Middle frontal gyrus (tissue), 1 donor: ENCODE measurements around the gene C2orf81.
A peak's percentile ranks its signal among the peaks of the same experiment; 100 is the strongest.
"Not testable (repeated sequence)": the region's sequence is repeated elsewhere in the genome, so short reads cannot be mapped to it uniquely, and the experiment has no call there.

Experiments used
- DNase-seq: peaks from one replicate; pipeline ENCODE4 v3.0.0-alpha.2; 2015; ENCODE audit warnings: low spot score; ENCODE audit errors: extremely low spot score

The C2orf81 gene

GRCh38 chr2:74421221-74421870 is at the start of gene C2orf81, which contains the start of gene WDR54:
Gene C2orf81, minus strand, starts transcription at chr2:74421619. Its CDS starts 59 bp downstream, at chr2:74421560.
Gene WDR54, plus strand, starts transcription at chr2:74421730. Its CDS starts 424 bp downstream, at chr2:74422154.
- DNase-seq: peak; percentile 79

GRCh38 chr2:74470742-74471141 is 49.3 kb upstream of the C2orf81 start:
- DNase-seq: not testable (repeated sequence)

- no peak for DNase-seq
Measured at GRCh38 chr2:74464406-74464805, 43.0 kb upstream of the C2orf81 start.

- DNase-seq: no peak
Measured at GRCh38 chr2:74462786-74463105, 41.3 kb upstream of the C2orf81 start.

GRCh38 chr2:74462054-74462785 is 40.8 kb upstream of the C2orf81 start:
- no peak for DNase-seq

- DNase-seq: no peak
Measured at GRCh38 chr2:74461187-74462053, 40.0 kb upstream of the C2orf81 start.

GRCh38 chr2:74460187-74460586 is 38.8 kb upstream of the C2orf81 start:
- not testable (repeated sequence) for DNase-seq

GRCh38 chr2:74459503-74460118 is 38.2 kb upstream of the C2orf81 start:
- DNase-seq: not testable (repeated sequence)

GRCh38 chr2:74458938-74459363 is 37.5 kb upstream of the C2orf81 start:
- DNase-seq: no peak

- peak; percentile 99 for DNase-seq
Measured at GRCh38 chr2:74458132-74458937, 36.9 kb upstream of the C2orf81 start, which contains the start of gene WBP1. Gene WBP1, plus strand, starts transcription at chr2:74458438. Its CDS starts 165 bp downstream, at chr2:74458603.

- no peak for DNase-seq
Measured at GRCh38 chr2:74457549-74458131, 36.2 kb upstream of the C2orf81 start.

- DNase-seq: peak; percentile 30
Measured at GRCh38 chr2:74457129-74457548, 35.7 kb upstream of the C2orf81 start.

- DNase-seq: peak; percentile 94
Measured at GRCh38 chr2:74454654-74455511, 33.5 kb upstream of the C2orf81 start, which contains the start of gene INO80B. Gene INO80B, plus strand, starts transcription at chr2:74455087. Its CDS starts 30 bp downstream, at chr2:74455117.

GRCh38 chr2:74450570-74451190 is 29.3 kb upstream of the C2orf81 start:
- no peak for DNase-seq

GRCh38 chr2:74448771-74449170 is 27.4 kb upstream of the C2orf81 start:
- no peak for DNase-seq

GRCh38 chr2:74447230-74447999 is 26.0 kb upstream of the C2orf81 start:
- no peak for DNase-seq

- no peak for DNase-seq
Measured at GRCh38 chr2:74444498-74445318, 23.3 kb upstream of the C2orf81 start.
